HG03060 (cell line): Measurements from ENCODE around the gene PDGFRA.

Source experiments
- ATAC-seq: cut with Tn5 transposase; IDR thresholded peaks from one replicate; pipeline ENCODE4 v1.9.1; 2021; ENCODE audit warnings: low read depth, moderate number of reproducible peaks; ENCODE audit not compliant: unreplicated experiment

Gene PDGFRA

DNA sequence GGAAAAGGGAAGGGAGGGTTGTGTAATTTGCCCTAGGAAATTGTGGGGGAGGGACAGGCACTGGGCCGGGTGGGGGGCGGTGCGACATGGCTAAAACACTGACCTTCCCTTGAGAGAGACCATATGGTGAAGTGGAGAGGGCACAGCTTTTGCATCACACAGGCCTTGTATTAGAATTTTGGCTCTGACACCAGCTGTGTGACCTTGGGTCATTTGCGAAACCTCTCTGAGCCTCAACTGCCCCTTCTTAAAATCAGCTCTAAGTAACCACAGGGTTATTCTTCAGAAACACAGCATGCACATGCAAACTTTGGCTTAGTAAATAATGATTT, 25.8 kb downstream of the PDGFRA start:
- no peak for ATAC-seq

DNA sequence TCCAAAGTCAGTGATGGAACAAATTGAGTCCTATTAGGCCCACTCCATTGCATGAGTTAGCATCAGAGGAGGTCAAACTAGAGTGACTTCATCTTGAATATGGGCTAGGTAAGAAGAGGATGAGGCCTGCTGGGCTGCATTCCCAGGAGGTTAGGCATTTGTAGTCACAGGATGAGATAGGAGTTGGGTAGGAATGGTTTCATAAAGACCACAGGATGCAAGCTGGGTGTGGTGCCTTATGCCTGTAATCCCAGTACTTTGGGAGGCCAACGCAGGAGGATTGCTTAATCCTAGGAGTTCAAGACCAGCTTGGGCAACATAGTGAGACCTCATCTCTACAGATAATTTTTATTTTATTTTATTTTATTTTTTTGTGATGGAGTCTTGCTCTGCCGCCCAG, 26.8 kb downstream of the PDGFRA start:
- ATAC-seq: no peak

DNA sequence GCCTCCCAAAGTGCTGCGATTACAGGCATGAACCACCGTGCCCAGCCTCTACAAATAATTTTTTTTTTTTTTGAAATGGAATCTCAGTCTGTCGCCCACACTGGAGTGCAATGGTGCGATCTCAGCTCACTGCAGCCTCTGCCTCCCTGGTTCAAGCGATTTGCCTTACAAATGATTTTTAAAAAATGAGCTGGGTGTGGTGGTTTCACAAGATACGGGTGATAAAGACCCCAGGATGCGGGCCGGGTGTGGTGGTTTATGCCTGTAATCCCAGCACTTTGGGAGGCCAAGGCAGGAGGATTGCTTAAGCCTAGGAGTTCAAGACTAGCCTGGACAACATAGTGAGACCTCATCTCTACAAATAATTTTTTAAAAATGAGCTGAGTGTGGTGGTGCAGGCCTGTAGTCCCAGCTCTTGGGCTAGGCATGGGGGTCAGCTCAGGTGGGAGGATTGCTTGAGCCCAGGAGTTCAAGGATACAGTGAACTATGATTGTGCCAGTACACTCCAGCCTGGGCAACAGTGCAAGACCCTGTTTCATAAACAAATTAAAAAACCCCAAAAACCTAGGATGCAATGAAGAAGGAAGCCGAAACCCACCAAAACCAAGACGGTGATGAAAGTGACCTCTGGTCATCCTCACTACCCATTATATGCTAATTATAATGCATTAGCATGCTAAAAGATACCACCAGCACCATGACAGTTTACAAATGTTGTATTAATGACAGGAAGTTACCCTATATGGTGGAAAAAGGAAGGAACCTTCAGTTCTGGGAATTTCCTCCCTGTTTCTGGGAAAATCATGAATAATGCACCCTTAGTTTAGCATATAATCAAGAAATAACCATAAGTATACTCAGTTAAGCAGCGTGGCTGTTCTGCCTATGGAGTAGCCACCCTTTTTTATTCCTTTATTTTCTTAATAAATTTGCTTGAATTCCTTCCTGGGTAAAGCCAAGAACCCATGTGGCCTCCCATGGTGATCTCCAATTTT, 27.7 kb downstream of the PDGFRA start:
- no peak for ATAC-seq

DNA sequence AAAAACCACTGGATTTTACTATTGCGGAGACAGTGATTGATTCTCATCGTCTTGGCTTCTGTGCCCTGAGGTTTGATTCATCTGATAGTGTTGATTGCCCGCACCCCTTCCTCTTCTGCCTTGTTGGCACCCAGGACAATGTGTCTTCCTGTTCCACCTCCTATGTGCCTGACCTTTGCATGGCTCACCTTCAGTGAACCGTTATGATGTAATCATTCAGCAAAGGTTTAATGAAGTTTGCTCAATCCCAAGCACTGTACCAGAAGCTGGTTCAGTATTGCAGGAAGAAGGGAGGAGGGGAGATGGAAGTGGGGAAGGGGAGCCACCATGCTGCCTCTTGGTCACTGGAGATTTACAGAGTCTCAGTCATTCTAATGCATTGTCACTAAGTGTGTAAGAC, 36.3 kb downstream of the PDGFRA start:
- no peak for ATAC-seq

DNA sequence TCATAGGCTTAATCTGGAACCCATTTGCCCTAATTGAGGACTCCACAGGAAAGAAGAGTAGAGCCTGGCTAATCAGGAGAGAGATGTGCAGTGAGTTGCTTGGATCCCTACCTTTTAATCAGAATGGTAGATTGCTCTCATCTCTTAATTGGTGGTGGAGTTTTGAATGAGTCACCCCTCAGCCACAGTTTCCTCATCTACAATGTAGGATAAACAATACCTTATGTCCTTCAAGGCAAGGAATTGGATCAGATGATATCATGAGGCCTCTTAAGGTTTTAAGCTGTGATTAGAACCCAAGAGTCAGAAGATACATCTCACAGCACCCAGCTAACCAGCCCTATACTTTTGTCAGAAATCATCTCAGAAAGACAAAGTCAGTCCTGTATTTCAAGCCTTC, 39.1 kb downstream of the PDGFRA start:
- ATAC-seq: no peak

DNA sequence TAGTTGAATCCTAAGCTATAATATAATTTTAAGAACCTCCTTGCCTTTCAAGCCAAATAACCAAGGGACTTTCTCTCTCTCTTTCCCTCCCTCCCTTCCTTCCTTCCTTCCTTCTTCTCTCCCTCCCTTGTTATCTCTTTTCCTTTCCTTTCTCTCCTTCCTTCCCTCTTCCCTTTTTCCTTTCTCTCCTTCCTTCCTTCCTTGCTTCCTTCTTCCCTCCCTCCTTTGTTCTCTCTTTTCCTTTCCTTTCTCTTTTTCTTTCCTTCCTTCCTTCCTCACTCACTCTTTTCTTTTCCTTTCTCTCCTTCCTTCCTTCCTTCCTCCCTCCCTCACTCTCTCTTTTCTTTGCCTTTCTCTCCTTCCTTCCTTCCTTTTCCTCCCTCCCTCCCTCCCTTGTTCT, 42.4 kb downstream of the PDGFRA start:
- ATAC-seq: no peak

DNA sequence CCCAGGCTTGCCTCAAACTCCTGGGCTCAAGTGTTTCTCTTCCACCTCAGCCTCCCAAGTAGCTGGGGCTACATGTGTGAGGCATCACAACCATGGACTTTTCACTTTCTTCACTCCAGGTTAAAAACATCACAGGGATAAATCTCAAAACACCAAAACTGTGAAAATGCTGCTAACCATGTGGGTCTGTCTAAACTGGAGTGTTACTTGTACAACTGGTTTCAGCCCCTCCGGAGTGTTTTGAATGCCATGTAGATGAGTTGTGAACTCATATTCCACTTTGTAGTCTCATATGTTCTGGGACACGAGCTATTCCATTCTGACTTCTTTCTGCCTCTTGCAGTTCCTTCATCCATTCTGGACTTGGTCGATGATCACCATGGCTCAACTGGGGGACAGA, 43.0 kb downstream of the PDGFRA start:
- ATAC-seq: no peak

DNA sequence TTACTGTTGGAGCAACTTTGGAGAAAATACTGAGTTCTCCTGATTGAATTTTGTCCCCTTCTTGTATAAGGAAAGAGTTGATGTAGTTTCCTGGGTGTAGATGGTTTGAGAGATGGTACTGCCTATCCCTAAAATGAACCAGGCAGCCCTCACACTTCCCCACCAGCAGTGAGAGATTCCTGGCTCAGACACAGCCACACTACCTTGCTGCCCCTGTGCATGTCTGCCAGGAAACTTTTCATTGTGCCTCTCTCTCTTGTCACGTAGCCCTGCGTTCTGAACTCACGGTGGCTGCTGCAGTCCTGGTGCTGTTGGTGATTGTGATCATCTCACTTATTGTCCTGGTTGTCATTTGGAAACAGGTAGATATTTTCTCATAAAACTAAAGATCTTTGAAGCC, 45.2 kb downstream of the PDGFRA start:
- no peak for ATAC-seq

DNA sequence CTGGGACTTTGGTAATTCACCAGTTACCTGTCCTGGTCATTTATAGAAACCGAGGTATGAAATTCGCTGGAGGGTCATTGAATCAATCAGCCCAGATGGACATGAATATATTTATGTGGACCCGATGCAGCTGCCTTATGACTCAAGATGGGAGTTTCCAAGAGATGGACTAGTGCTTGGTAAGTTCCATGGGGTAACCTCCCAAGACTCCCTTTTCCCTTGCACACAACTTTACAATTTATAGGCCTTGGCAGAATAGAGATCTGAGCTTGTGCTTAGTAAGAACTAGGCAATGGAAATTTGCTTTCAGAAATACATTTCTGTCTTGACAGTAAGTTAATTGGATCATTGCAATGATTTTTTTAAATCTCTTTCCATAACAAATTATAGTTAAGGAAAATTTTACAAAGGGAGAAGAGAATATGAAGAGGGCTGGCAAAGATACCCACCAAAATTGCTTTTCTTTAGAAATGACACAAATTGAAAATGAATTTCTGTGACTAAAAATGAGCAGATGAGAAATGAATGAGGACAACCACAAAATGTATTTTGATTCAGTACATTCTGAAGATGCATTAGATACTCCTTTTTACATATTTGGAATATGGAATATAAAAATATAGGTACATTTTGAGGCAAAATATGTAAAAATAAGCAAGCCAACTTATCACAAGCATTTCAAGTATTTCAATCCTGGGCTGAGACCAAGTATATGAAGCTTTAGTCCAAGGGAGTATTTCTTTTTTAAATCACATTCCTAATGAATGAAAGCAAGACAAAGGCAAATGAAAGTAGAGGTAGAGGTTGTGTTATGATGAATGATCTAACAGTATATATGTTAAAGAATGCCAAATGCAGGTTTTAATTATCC, 45.9 kb downstream of the PDGFRA start:
- no peak for ATAC-seq

DNA sequence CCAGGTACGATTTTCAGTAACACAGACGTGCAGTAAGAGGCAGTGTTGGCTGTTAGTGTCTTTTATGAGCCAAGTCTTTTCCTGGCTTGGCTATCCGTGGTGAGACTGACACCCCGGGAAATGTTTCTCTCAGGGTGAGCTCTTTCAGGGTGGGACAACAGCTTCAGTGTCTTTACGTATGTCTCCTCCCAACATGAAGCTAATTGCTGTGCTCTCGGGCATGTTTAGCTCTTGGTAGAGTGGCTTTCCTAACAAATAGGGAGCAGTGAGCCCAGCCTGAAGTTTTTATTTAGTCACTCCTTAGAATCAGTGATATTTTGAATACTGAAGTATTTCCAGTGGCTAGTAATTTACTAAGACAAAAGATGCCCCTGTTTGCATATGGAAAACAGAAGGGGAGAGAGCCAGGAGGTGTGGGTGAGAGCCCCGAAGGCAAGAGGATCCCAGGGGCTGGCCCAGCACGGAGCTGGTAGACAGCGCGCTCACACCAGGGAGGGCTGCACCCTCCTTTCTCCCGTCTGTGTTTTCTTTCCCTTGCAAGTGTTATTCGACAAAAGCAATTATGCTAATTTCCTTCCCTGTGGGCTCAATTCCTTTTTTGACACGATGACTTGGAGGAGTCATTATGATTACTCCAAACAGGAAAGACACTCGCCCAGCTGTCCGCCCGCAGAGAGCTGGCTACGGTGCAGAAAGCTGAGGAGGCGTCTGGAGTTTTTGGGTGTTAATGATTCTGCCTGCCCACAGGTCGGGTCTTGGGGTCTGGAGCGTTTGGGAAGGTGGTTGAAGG, 47.7 kb downstream of the PDGFRA start:
- ATAC-seq: no peak

DNA sequence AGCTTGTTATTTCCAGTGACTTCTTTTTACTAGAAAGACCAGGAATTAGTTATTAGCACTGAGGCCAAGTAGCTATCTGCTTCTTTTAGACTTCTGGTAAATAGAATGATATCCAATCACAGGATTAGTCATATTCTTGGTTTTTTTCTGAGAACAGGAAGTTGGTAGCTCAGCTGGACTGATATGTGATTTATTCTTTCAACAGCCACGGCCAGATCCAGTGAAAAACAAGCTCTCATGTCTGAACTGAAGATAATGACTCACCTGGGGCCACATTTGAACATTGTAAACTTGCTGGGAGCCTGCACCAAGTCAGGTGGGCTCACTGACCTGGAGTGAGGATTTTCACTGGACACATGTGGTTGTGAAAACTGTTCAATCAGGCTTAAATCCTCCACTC, 48.6 kb downstream of the PDGFRA start:
- ATAC-seq: no peak

DNA sequence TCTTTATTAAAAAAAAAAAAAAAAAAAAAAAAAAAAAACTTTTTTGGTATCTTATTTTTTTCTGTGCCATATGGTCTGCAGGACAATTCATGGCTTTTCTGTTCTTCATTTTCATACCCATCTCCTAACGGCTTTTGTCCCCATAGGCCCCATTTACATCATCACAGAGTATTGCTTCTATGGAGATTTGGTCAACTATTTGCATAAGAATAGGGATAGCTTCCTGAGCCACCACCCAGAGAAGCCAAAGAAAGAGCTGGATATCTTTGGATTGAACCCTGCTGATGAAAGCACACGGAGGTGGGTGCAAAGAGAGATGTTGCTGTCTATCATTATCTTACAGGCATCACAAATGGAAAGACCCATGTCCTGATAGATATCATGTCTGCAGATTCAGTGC, 49.1 kb downstream of the PDGFRA start:
- ATAC-seq: no peak

DNA sequence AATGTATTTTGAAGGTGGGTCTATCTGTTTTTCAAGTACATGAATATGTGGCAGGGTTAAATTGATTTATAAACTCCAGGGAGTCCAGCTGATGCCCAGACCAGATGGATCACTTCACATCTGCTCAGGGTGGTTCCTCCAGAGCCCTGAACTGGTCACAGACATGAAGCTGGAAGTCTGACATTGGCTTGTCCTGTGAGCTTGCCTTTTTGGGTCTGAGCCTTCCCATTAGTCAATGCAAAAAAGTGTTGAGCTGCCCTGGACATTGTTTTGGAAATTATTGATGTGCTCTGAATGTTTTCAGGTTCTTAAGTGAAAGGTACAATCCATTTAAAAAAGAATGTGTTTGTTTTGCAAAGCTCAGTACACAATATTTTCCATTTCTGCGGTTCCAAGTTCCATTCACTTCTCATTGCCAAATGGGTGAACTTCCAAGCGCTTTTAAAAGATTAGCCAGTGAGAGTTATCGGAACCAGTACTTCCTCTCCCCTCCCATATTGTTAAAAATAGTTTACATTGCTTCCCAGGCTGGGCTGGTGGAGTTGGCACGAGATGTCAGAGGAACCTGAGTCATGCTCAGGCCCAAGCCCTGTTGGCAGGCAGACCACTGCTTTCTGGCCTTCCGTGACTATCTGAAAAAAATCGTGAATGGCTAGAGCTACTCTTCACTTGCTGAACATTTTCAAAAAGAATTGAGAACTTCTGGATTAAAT, 52.1 kb downstream of the PDGFRA start:
- ATAC-seq: no peak

DNA sequence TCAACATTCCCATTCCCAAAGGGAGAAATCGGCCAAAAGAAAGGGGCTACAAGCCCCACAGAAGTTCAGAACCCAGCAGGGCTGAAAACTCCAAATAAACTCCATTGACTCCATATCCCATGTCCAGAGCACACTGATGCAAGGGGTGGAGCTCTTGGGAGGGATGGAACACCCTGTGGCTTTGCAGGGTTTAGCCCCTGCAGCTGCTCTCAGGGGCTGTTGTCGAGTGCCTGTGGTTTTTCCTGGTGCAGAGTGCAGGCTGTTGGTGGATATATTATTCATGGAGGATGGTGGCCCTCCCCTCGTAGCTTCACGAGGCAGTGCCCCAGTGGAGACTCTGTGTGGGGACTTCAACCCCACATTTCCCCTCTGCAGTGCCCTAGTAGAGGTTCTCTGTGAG, 53.7 kb downstream of the PDGFRA start:
- no peak for ATAC-seq

DNA sequence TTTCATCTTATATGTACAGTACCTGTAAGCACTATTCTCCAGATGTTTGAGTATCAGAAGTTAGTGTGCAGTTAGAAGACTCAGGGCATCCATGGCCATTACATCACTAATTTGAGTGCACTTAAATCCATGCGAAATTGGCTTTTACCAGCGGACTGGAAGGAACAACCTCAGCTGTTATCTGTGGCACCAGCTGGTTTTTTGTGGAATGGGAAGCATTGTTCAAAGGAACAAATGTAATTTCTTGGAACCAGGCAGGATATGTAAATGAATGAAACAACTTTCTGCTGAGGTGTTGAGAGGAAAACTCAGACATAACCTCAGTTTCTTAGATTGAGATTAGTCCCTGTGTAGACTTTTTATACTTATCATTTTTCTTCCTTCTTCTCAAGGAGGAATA, 60.2 kb downstream of the PDGFRA start:
- no peak for ATAC-seq

DNA sequence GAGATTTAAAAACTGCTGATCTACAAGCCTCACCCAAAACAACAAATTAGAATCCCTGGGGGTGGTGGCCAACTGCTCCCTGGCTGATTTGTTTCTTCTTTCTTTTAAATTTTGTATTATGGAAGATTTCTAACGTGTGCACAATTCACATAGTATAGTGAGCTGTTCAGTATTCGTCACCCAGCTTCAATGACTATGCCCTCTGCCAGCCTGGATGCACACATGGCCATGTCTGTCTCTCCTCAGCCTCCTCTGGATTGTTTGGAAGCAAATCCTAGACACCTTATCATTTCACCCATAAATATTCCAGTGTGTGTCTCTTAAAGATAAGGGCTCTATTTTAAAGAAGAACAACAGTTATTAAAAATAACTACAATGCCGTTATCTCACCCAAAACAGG, 61.9 kb downstream of the PDGFRA start:
- ATAC-seq: no peak

DNA sequence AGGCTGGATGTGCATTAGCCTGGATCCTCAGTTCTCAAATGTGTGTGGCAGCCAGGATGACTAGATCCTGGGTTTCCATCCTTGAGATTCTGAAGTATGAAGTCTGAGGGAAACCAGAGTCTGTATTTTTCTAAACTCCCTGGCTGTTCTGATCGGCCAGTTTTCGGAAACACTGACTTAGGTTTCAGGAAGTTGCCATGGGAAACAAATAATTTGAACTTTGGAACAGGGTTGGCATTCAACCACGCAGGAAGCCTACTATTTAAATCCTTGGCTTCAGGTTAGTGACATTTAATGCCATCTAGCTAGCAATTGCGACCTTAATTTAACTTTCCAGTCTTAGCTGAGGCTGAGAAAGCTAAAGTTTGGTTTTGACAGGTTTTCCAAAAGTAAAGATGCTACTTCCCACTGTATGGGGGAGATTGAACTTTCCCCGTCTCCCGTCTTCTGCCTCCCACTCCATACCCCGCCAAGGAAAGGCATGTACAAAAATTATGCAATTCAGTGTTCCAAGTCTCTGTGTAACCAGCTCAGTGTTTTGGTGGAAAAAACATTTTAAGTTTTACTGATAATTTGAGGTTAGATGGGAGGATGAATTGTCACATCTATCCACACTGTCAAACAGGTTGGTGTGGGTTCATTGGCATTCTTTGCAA, 67.6 kb downstream of the PDGFRA start:
- no peak for ATAC-seq

DNA sequence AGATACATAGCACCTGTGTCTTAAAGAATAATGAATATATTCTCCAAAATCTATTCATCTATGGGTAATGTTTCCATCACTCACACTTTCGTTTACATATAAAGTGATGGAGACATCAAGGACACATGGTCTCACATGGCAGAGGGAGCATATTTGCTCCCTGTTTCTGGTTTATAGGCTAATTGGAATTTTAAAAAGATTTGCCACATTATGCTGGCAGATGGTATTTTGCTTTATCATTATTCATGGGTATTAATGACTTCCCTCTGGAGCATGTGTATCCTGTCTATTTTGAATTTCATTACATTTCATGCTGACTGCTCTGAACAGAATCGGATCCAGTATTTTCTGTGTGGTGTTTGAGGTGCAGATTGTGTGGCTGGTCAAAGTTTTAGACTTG, 79.0 kb downstream of the PDGFRA start:
- ATAC-seq: no peak

DNA sequence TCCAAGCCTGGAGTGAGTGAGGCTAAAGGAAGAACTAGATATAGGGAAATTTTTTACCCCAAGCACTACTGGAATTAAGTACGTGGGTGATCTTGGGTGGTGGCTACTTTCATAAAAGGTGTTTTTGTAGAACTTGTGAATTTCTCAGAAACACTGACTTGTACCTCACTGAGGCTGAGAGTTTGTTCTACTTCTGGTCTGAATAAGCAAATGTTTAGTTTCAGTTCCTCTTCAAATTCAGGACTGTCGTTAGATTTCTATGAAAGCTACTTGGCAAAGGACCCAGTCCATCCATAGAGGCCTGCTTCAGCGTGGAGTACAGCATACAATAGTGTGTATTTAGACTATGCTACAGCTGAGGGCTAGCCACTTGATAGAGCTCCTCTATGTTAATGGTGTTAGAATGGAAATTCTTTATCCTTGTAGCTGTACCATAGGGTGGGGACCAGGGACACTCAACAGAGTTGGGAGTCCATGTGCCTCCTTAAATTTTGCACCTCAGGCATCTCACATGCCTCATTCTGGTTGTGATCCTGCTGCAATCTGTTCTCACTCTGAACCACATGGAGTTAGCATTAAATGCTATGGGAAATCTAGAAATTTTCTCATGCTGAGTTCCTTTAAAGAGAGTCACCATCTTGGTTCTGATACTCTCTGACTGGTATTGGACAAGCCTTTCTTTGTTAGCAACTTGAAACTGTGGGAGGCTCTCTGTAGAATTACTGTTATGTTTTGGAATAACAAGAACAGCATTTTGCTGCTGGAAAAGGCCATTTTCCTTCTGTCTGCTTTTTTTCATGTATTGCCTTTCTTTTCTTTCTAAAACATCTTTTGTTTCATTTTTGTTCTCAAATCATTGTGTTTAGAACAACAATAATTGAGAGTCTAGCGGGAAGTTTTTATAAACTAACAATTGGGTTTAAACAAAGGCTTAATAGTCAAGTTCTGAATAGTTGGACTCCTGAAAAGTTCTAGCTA, 86.8 kb downstream of the PDGFRA start:
- ATAC-seq: peak; percentile 99
